ENCODE results near the gene CRAT. TPM values are rescaled to one million over a fixed set of nuclear protein-coding genes. Genes with fewer than 3 reads are reported as not detected.
"Not testable (repeated sequence)": the region's sequence is repeated elsewhere in the genome, so short reads cannot be mapped to it uniquely, and the experiment has no call there.

Gene CRAT
- total RNA-seq, 1 donor from 2014 or later = 110 TPM

GRCh38 chr9:129130791-129131190 is 20.2 kb upstream of the CRAT start:
- TF ChIP-seq CTCF (IDR thresholded peaks at IDR 0.05) = no peak
- Histone ChIP-seq H3K4me3 (no peak overlapping the region), H3K27me3 (no peaks in the 10 kb centered on the region), H3K9me3 (no peaks in the 10 kb centered on the region), H3K4me1 (peaks cover 0 to 2% of the 10 kb centered on the region in 2 donors), H3K36me3 (peaks cover 25 to 38% of the 10 kb centered on the region in 2 donors), H3K27ac (no peak overlapping the region)
- DNase-seq (ENCODE audit: low spot score in 2 of 2) = no peak
- intact Hi-C loops (cut with DNase I) = loop anchor here (2.0 to 5.0 kb wide), 2 partner anchors 480 to 652 kb away; no protein-coding TSS in a partner anchor

GRCh38 chr9:129130271-129130670 is 19.7 kb upstream of the CRAT start:
- H3K36me3 ChIP-seq = peaks cover 25 to 40% of the 10 kb centered on the region in 2 donors

GRCh38 chr9:129128689-129129088 is 18.1 kb upstream of the CRAT start:
- no peak overlapping the region for H3K27ac ChIP-seq
- no peak for DNase-seq (ENCODE audit: low spot score in 2 of 2)
- intact Hi-C loops (cut with DNase I) = no loop called here
- H3K27me3 ChIP-seq = no peaks in the 10 kb centered on the region
- H3K4me3 ChIP-seq = no peak overlapping the region
- H3K36me3 ChIP-seq = peaks cover 28 to 47% of the 10 kb centered on the region in 2 donors
- peaks cover 0 to 2% of the 10 kb centered on the region in 2 donors for H3K4me1 ChIP-seq
- no peaks in the 10 kb centered on the region for H3K9me3 ChIP-seq
- TF ChIP-seq CTCF (IDR thresholded peaks at IDR 0.05) = no peak

More at GRCh38 chr9:129130271-129130670, 19.7 kb upstream of the CRAT start:
- not testable (repeated sequence) for H3K4me1 ChIP-seq; DNase-seq (ENCODE audit: low spot score in 2 of 2); H3K27ac ChIP-seq; H3K27me3 ChIP-seq; H3K9me3 ChIP-seq; H3K4me3 ChIP-seq
- intact Hi-C loops (cut with DNase I) = loop anchor here (2.0 to 5.0 kb wide), 2 partner anchors 481 to 652 kb away; no protein-coding TSS in a partner anchor

GRCh38 chr9:129126749-129127618 is 16.4 kb upstream of the CRAT start:
- H3K4me3 ChIP-seq = no peak overlapping the region
- DNase-seq (ENCODE audit: low spot score in 2 of 2) = no peak
- intact Hi-C loops (cut with DNase I) = no loop called here
- H3K27ac ChIP-seq = no peak overlapping the region
- H3K27me3 ChIP-seq = no peaks in the 10 kb centered on the region
- H3K36me3 ChIP-seq = peaks cover 34 to 59% of the 10 kb centered on the region in 2 donors
- H3K9me3 ChIP-seq = no peaks in the 10 kb centered on the region
- no peak for TF ChIP-seq CTCF (IDR thresholded peaks at IDR 0.05)
- H3K4me1 ChIP-seq = peaks cover 0 to under 1% of the 10 kb centered on the region in 2 donors

- no peak overlapping the region for H3K4me3 ChIP-seq
- intact Hi-C loops (cut with DNase I) = no loop called here
- no peaks in the 10 kb centered on the region for H3K9me3 ChIP-seq
- no peak for TF ChIP-seq CTCF (IDR thresholded peaks at IDR 0.05)
- no peak for DNase-seq (ENCODE audit: low spot score in 2 of 2)
- no peak overlapping the region for H3K27ac ChIP-seq
- no peaks in the 10 kb centered on the region for H3K27me3 ChIP-seq
- H3K36me3 ChIP-seq = peaks cover 48 to 71% of the 10 kb centered on the region in 2 donors
- H3K4me1 ChIP-seq = no peaks in the 10 kb centered on the region
Observed at GRCh38 chr9:129125478-129125877, 14.9 kb upstream of the CRAT start.

GRCh38 chr9:129124506-129125069 is 14.0 kb upstream of the CRAT start:
- TF ChIP-seq CTCF (IDR thresholded peaks at IDR 0.05) = no peak
- H3K36me3 ChIP-seq = peaks cover 48 to 69% of the 10 kb centered on the region in 2 donors
- intact Hi-C loops (cut with DNase I) = loop anchor here (5.0 kb wide), 1 partner anchor 673 kb away; no protein-coding TSS in a partner anchor

GRCh38 chr9:129122976-129123375 is 12.4 kb upstream of the CRAT start:
- not testable (repeated sequence) for H3K4me1 ChIP-seq; H3K9me3 ChIP-seq; H3K27me3 ChIP-seq; H3K27ac ChIP-seq; DNase-seq (ENCODE audit: low spot score in 2 of 2); H3K4me3 ChIP-seq
- peaks cover 43 to 61% of the 10 kb centered on the region in 2 donors for H3K36me3 ChIP-seq
- intact Hi-C loops (cut with DNase I) = loop anchor here (5.0 kb wide), 1 partner anchor 674 kb away; no protein-coding TSS in a partner anchor

More at GRCh38 chr9:129124506-129125069, 14.0 kb upstream of the CRAT start:
- no peaks in the 10 kb centered on the region for H3K4me1 ChIP-seq
- H3K27ac ChIP-seq = no peak overlapping the region
- no peaks in the 10 kb centered on the region for H3K27me3 ChIP-seq
- H3K9me3 ChIP-seq = no peaks in the 10 kb centered on the region
- DNase-seq (ENCODE audit: low spot score in 2 of 2) = no peak
- H3K4me3 ChIP-seq = no peak overlapping the region

Measured in ascending aorta (tissue), 2 donors.